Esophagus squamous epithelium (tissue), 4 donors: ENCODE data around the gene LIPC.

Experiments used
- POLR2A ChIP-seq, 4 donors: fragments of 450-650 bp; IDR thresholded peaks; one replicate each; pipeline ENCODE4 v1.6.1; 2017; ENCODE audit warnings: antibody characterized with exemption in 4 of 4, mild to moderate bottlenecking in 4 of 4, moderate library complexity in 3 of 4
- TF ChIP-seq, protein P1 (sequence below), 6 experiments: fragments of 450-650 bp in 4 of 6; fragments of 200-600 bp in 2 of 6; sonication (generic) in 2 of 6; IDR thresholded peaks; one replicate each; pipeline ENCODE4 v1.5.1; 2016 to 2019; ENCODE audit warnings: antibody characterized with exemption in 6 of 6, mild to moderate bottlenecking in 4 of 6, moderate library complexity in 4 of 6

DNA sequence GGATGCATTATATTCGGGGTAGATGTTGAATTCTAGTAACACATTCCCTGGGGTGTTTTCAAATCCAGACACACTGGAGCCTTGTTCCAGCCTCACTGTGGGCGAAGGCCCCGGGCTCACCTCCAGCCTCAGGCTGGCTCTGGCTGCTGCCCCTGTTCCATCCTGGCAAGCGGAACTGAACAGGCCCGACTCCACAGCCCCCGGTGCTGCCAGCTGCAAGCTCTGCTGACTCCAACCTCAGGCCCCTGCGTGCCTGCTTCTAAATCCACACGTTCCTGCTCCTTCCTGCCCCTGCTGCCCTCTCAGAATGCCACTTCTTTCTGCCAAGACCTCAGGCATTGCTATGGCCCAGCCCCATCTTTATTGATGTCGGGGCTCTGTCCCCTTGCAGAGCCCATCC is 90.6 kb downstream of the LIPC start:
- TF ChIP-seq, protein P1, sequence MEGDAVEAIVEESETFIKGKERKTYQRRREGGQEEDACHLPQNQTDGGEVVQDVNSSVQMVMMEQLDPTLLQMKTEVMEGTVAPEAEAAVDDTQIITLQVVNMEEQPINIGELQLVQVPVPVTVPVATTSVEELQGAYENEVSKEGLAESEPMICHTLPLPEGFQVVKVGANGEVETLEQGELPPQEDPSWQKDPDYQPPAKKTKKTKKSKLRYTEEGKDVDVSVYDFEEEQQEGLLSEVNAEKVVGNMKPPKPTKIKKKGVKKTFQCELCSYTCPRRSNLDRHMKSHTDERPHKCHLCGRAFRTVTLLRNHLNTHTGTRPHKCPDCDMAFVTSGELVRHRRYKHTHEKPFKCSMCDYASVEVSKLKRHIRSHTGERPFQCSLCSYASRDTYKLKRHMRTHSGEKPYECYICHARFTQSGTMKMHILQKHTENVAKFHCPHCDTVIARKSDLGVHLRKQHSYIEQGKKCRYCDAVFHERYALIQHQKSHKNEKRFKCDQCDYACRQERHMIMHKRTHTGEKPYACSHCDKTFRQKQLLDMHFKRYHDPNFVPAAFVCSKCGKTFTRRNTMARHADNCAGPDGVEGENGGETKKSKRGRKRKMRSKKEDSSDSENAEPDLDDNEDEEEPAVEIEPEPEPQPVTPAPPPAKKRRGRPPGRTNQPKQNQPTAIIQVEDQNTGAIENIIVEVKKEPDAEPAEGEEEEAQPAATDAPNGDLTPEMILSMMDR (IDR thresholded peaks at IDR 0.05) = no peak
- no peak for TF ChIP-seq POLR2A (IDR thresholded peaks at IDR 0.05)
